HEK293T (cell line): Measurements from ENCODE around the gene CENPT.

ENCODE experiments used
- FOXM1 ChIP-seq: fragments of 450-650 bp; IDR thresholded peaks from 2 replicates; pipeline ENCODE4 v1.6.1; 2017; ENCODE audit warnings: mild to moderate bottlenecking, borderline replicate concordance
- L3MBTL2 ChIP-seq: fragments of 450-650 bp; conservative IDR thresholded peaks from 2 replicates; pipeline ENCODE4 v1.6.1; 2016; ENCODE audit warnings: mild to moderate bottlenecking

DNA sequence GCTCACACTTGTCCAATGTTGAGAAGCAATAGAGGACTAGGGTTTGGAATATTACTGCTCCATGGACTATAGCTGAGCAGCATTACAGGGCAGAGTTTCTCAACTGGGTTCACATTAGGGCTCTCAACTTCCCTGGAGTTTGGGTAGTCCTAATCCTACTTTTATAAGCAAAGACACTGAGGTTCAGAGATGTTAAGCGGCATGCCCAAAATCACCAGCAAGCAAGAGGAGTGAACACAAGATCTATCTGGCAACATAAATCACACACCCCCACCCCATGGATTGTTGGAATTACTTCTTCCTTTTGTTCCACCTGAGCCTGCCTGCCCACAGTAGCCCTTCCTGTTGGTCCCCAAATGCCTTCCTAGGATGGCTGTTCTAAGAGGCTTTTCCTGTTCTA, 35.6 kb downstream of the CENPT start:
- TF ChIP-seq FOXM1 (no peak), L3MBTL2 (no peak)
